ENCODE measurements around the gene ASB2.

ASB2 gene

DNA sequence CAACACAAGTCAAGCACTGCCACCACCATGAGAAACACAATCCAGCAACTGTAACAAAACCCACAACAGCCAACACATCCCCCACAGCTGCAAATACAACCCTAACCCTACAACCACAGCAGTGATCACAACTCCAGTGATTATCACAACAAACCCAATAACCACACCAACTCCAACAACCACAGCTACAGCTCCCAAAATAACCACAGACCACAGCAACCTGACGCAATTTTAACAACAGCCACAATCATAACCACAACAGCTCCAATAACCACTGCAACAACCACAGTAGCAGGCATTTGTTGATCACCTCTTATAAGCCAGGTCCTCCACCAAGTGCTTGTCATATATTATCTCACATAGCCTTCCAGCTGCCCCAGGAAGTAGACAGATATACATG lies 91.4 kb downstream of the ASB2 start:
- DNase-seq (ENCODE audit: insufficient read length, low spot score) = no peak

More for the DNA sequence above, 91.4 kb downstream of the ASB2 start:
- no peak for FAIRE-seq
